GM18868 (cell line): ENCODE results near the gene PYGM.

Experiments used
- ATAC-seq: cut with Tn5 transposase; IDR thresholded peaks from one replicate; pipeline ENCODE4 v1.9.1; 2021; ENCODE audit warnings: mild to moderate bottlenecking, moderate library complexity; ENCODE audit not compliant: unreplicated experiment

PYGM gene

GRCh38 chr11:64792482-64792881 is 32.7 kb upstream of the PYGM start:
- no peak for ATAC-seq

DNA sequence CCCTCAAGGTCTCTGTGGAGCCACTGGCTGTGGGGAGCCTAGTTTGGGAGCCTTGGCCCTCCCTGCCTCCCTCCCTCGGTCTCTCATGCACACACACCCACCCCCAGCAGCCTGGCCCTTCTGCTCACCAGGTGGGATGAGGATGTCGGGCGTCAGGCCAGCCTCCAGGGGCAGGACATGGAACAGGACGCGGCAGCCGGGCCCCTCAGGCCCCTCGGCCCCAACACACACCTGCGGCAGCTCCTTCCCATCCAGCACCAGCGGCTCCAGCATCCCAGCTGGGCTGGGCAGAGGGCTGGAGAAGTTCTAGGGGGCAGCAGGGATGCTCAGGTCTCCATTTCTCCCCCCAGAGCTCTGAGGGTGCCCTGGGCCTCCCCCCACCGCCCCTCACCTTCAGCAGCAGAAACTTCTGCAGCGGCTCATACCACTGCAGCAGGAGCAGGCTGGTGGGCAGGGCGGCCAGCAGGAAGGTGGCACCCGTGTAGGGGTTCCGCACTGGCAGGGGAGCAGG is 32.1 kb upstream of the PYGM start:
- ATAC-seq = no peak

- no peak for ATAC-seq
These were observed 30.7 kb upstream of the PYGM start for GRCh38 chr11:64790205-64791095.

- ATAC-seq = no peak
These were observed 29.8 kb upstream of the PYGM start for GRCh38 chr11:64789331-64790204.

DNA sequence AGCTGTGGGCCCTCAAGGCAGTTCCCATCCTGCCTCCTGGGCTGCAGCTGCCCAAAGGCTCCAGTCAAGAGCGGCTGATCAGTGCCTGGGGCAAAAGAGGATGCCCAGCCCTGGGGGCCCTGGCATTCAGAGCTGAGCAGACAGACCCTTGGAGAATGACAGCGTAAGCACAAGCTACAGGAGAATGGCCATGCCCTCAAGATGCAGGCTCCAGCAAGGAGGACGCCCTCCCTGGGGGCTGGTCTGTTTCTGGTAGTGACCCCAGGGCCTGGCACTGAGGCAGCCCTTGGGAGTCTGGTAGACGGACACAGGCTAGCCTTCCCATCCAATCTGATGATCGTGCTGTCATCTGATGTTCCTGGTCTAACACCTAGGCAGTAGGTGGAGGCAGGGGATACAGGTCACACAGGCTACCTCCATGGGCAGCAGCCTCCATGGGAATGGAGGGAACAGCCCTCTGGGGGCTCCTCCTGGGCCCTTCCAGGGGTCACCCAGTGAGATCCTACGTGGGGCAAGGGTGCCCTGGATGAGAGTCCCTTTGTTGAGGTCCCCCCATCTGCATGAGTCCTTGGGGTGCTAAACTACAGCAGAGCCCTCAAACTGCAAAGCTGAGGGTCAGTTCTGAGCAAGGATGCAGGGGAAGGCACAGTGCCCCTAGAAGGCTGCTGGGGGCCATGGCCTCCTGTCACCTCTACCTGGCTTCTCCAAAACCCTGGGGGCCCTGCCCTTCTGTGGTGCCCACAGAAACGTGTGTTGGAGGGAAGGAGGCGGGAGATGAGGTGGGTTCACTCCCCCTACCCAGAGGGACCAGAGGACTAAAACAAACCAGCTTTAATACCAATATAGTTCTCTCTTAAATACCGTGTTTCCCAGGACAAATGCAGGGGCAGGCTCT is 28.8 kb upstream of the PYGM start:
- ATAC-seq = no peak

- ATAC-seq = no peak
These were observed 27.9 kb upstream of the PYGM start for GRCh38 chr11:64787526-64788320.

- ATAC-seq = no peak
These were observed 26.5 kb upstream of the PYGM start for GRCh38 chr11:64786308-64786707.

DNA sequence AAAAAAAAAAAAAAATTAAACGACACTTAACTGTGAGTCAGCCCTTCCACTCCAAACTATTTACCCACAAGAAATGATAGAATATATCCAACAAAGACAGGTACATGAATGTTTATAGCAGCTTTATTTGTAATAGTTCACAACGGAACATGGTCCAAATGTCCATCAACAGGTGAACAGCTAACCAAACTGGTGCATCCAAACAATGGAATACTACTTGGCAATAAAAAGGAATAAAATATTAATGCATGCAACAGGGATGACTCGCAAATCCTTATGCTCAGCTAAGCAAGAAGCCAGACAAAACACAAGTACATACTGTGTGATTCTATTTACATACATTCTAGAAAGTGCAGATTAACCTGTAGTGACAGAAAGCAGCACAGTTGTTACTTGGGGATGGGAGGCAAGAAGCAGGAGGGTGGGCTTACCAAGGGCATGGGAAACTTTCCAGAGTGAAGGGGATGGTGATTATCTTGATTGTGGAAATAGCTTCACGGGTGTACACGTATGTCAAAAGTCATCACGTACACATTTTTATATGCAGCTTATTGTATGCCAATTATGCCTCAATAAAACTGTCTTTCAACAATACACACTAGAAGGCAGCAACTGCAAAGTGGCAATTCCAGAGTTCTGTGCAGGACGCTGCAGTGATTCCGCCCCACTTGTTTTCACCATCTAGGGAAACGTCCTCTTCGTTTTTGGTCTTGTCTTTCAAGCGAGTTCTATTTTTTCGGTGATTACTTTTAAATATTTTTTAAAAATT is 25.2 kb upstream of the PYGM start:
- ATAC-seq = no peak

DNA sequence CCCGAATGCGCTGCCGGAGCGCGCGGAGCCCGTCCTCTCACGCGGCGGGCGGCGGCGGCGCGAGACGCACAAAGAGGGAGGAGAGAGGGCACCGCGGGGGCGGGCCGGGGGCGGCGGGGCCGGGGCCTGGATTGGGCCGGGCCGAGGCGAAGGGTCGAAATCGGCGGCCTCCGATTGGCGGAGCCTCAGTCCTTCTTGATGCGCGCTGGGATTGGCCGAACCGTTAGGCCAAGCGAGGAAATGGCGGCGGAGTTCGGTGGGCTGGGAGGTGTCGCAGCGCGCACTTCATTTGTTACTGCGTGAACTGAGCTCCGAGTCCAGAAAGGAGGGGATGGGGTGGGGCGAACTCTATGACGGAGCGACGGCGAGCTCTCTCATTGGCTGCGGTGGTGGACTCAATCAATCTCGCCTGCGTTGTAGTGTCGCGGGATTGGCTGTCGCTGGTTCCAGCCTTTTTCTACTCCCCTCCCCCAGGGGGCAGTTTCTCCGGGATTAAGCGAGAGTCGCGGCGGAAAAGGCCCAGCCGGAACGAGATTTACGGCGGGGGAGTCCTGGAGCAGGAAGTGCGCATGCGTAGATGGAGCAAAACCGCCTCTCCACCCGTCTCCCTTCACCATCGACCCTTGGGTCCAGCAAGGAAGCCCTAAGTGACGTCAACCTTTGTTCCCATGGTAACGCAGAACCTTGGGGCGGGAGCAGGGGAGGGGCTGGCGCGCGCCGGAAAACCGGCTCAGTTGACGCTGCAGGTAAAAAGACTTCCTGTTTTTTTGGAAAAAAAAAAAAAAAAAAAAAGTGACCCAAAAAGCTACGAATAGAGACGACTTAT is 18.9 kb upstream of the PYGM start, which contains the start of gene SF1:
SF1 (minus strand) TSS at position 70 of the 826 bp plus-strand sequence. CDS start 150 bp downstream, outside the sequence.
- ATAC-seq = peak; percentile 79

- peak; percentile 17 for ATAC-seq
These were observed 18.4 kb upstream of the PYGM start for GRCh38 chr11:64778223-64778472.

DNA sequence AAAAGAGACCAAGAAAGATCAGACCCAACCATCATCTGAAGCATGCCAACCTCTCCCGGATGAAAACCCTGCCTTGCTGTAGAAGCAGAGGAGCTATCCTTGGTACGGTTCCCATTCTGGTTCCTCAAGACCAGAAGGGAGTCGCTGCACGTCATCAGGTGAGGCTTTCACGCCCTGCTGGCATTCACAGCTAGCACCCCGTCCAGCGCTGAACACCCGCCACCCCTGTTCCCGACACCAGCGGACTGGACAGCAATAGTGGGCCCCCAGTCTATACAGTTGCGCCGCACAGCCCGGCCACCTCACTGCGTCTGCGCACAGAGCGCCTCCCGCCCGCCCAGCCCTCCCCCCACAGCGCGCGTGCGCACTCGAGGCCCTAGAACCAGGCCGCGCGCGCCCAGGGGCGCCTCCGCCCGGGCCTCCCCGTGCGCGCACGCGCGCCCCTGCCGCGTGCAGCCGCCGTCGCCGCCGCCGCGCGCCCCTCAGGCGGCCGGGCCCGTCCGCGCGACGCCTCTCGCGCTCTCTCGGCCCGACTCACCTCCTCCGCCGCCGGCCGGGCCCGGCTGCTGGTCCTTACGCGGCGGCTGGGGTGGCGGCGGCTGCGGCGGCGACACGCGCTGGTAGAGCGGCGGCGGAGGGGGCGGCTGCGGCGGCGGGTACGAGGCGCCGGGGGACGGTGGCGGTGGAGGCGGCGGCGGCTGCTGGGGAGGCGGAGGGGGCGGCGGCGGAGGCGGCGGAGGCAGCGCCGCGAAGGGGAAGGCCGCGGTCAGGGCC is 17.9 kb upstream of the PYGM start:
- no peak for ATAC-seq

- no peak for ATAC-seq
These were observed 17.1 kb upstream of the PYGM start for GRCh38 chr11:64776875-64777274.

- no peak for ATAC-seq
These were observed 16.7 kb upstream of the PYGM start for GRCh38 chr11:64776425-64776824.

- ATAC-seq = no peak
These were observed 14.4 kb upstream of the PYGM start for GRCh38 chr11:64774144-64774543.

DNA sequence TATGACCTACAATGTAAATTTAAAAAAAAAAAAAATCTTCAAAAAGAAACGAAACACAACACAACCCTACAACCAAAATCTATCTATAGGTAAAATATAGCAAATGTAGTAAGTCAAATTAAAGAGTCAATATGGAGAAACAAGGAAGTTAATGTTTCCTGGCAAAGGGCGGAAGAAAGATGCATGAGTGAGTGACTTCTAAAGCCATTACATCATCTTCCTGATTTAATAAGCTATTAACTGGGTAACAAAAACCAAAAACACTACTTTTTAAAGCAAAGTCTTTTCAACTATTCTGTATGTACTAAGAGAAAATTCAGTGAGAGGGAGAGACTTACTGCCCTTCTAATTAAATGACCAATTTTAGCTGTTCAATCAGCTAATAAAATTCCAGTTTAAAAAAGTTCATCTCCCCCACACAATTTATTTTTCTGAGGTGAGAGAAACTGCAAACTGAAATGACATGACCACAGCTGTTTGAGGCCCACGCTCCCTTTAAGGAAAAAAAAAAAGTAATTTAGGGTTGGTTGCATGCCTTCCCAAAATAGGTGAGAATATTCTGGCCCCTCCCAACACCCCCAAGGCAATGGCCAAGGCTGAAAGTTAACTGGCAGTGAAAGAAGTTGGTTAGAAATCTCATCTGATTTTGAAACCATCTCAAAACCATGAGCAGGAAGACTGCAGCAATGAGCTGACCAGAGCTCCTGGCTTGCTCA is 12.7 kb upstream of the PYGM start:
- ATAC-seq = no peak

DNA sequence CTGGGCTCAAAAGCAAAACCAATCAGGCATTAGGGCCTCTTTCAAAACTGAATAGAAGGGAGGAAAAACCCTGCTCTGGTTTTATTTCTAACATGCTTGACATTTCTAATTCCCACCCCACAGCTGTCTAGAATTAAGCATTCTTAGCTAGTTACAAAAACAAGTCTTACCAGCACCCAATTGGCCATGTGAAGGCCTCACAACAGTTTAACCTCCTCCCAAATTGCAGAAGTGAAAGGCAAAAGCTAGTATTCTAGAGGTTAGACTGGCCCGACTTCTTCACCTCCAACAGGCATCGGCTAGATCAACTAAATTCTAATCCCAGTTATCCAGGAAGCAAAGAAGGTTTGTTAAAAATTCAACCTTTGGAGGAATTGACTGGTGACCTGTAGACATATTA is 12.1 kb upstream of the PYGM start:
- no peak for ATAC-seq

GRCh38 chr11:64770120-64770519 is 10.3 kb upstream of the PYGM start:
- no peak for ATAC-seq
